HG02610 (cell line): Measurements from ENCODE around the gene MAP3K5.
A peak's percentile ranks its signal among the peaks of the same experiment; 100 is the strongest.
"Not testable (repeated sequence)": the region's sequence is repeated elsewhere in the genome, so short reads cannot be mapped to it uniquely, and the experiment has no call there.

ENCODE experiments used
- ATAC-seq: cut with Tn5 transposase; IDR thresholded peaks from one replicate; pipeline ENCODE4 v1.9.1; 2021; ENCODE audit warnings: mild to moderate bottlenecking, moderate library complexity; ENCODE audit not compliant: unreplicated experiment

MAP3K5 gene

GRCh38 chr6:136792410-136793262 is at the start of gene MAP3K5:
Gene MAP3K5, minus strand, starts transcription at chr6:136792477. Its CDS starts 320 bp downstream, at chr6:136792157.
- ATAC-seq, result peak; percentile 59

GRCh38 chr6:136840276-136841001 is 48.2 kb upstream of the MAP3K5 start:
- ATAC-seq, result no peak

GRCh38 chr6:136831873-136832562 is 39.7 kb upstream of the MAP3K5 start:
- ATAC-seq, result no peak

- ATAC-seq, result no peak
Measured at GRCh38 chr6:136826216-136826615, 33.9 kb upstream of the MAP3K5 start.

- no peak for ATAC-seq
Measured at GRCh38 chr6:136823128-136823660, 30.9 kb upstream of the MAP3K5 start.

- ATAC-seq, result peak; percentile 97
Measured at GRCh38 chr6:136822376-136823127, 30.3 kb upstream of the MAP3K5 start, which contains the start of gene PEX7. Gene PEX7, plus strand, starts transcription at chr6:136822592. Its CDS starts 74 bp downstream, at chr6:136822666.

GRCh38 chr6:136822046-136822375 is 29.7 kb upstream of the MAP3K5 start:
- peak; percentile 3 for ATAC-seq

- ATAC-seq, result no peak
Measured at GRCh38 chr6:136820561-136820960, 28.3 kb upstream of the MAP3K5 start.

- no peak for ATAC-seq
Measured at GRCh38 chr6:136816656-136817055, 24.4 kb upstream of the MAP3K5 start.

GRCh38 chr6:136815608-136816007 is 23.3 kb upstream of the MAP3K5 start:
- ATAC-seq, result not testable (repeated sequence)

GRCh38 chr6:136812174-136812573 is 19.9 kb upstream of the MAP3K5 start:
- no peak for ATAC-seq

GRCh38 chr6:136811272-136811671 is 19.0 kb upstream of the MAP3K5 start:
- ATAC-seq, result no peak

GRCh38 chr6:136809091-136809860 is 17.0 kb upstream of the MAP3K5 start:
- no peak for ATAC-seq

- no peak for ATAC-seq
Measured at GRCh38 chr6:136803608-136804007, 11.3 kb upstream of the MAP3K5 start.

GRCh38 chr6:136801581-136801980 is 9.3 kb upstream of the MAP3K5 start:
- ATAC-seq, result no peak

GRCh38 chr6:136798044-136798443 is 5.8 kb upstream of the MAP3K5 start:
- ATAC-seq, result no peak

- no peak for ATAC-seq
Measured at GRCh38 chr6:136795996-136796395, 3.7 kb upstream of the MAP3K5 start.

- no peak for ATAC-seq
Measured at GRCh38 chr6:136795386-136795785, 3.1 kb upstream of the MAP3K5 start.

- ATAC-seq, result peak; percentile 14
Measured at GRCh38 chr6:136793363-136793762, 1.1 kb upstream of the MAP3K5 start.

- ATAC-seq, result no peak
Measured at GRCh38 chr6:136792095-136792409, 225 bp downstream of the MAP3K5 start.
